ENCODE results near the gene C6orf89.

C6orf89 gene

GRCh38 chr6:36863670-36864540, 21.8 kb upstream of the C6orf89 start:
- no peaks in the 10 kb centered on the region for H3K27me3 ChIP-seq (ENCODE audit: control insufficient read depth, insufficient read depth, low read length, poor library complexity, severe bottlenecking)
- peaks cover 4% of the 10 kb centered on the region for H3K36me3 ChIP-seq (ENCODE audit: control insufficient read depth, insufficient read depth, low read length)
- no peak overlapping the region for H3K27ac ChIP-seq (ENCODE audit: insufficient read depth, low read depth, low read length, poor library complexity, severe bottlenecking)
- 78 to 83% methylated on average over 12 of the region's 12 CpGs for WGBS, 2 experiments
- H3K4me1 ChIP-seq (ENCODE audit: control insufficient read depth, insufficient read depth, low read length), result peaks cover 10% of the 10 kb centered on the region
- H3K4me3 ChIP-seq (ENCODE audit: insufficient read depth, low read depth, low read length), result no peak overlapping the region
- no peaks in the 10 kb centered on the region for H3K9me3 ChIP-seq (ENCODE audit: control insufficient read depth, low read length)

- 92 to 100% methylated on average over 2 of the region's 2 CpGs for WGBS, 2 experiments
- Histone ChIP-seq H3K36me3 (ENCODE audit: control insufficient read depth, insufficient read depth, low read length) (peaks cover 4% of the 10 kb centered on the region), H3K27ac (ENCODE audit: insufficient read depth, low read depth, low read length, poor library complexity, severe bottlenecking) (no peak overlapping the region), H3K4me1 (ENCODE audit: control insufficient read depth, insufficient read depth, low read length) (peaks cover 10% of the 10 kb centered on the region), H3K4me3 (ENCODE audit: insufficient read depth, low read depth, low read length) (no peak overlapping the region), H3K27me3 (ENCODE audit: control insufficient read depth, insufficient read depth, low read length, poor library complexity, severe bottlenecking) (no peaks in the 10 kb centered on the region), H3K9me3 (ENCODE audit: control insufficient read depth, low read length) (no peaks in the 10 kb centered on the region)
Observed at GRCh38 chr6:36865835-36866234, 19.9 kb upstream of the C6orf89 start.

GRCh38 chr6:36867471-36868224, 18.1 kb upstream of the C6orf89 start:
- Histone ChIP-seq H3K4me1 (ENCODE audit: control insufficient read depth, insufficient read depth, low read length) (peaks cover 10% of the 10 kb centered on the region), H3K27me3 (ENCODE audit: control insufficient read depth, insufficient read depth, low read length, poor library complexity, severe bottlenecking) (no peaks in the 10 kb centered on the region), H3K36me3 (ENCODE audit: control insufficient read depth, insufficient read depth, low read length) (peaks cover 4% of the 10 kb centered on the region), H3K4me3 (ENCODE audit: insufficient read depth, low read depth, low read length) (no peak overlapping the region), H3K9me3 (ENCODE audit: control insufficient read depth, low read length) (no peaks in the 10 kb centered on the region), H3K27ac (ENCODE audit: insufficient read depth, low read depth, low read length, poor library complexity, severe bottlenecking) (no peak overlapping the region)
- WGBS, 2 experiments, result 72 to 79% methylated on average over 4 of the region's 4 CpGs

- Histone ChIP-seq H3K36me3 (ENCODE audit: control insufficient read depth, insufficient read depth, low read length) (no peaks in the 10 kb centered on the region), H3K4me3 (ENCODE audit: insufficient read depth, low read depth, low read length) (no peak overlapping the region), H3K9me3 (ENCODE audit: control insufficient read depth, low read length) (no peaks in the 10 kb centered on the region), H3K27ac (ENCODE audit: insufficient read depth, low read depth, low read length, poor library complexity, severe bottlenecking) (no peak overlapping the region), H3K4me1 (ENCODE audit: control insufficient read depth, insufficient read depth, low read length) (peaks cover 8% of the 10 kb centered on the region), H3K27me3 (ENCODE audit: control insufficient read depth, insufficient read depth, low read length, poor library complexity, severe bottlenecking) (peaks cover 4% of the 10 kb centered on the region)
- 90 to 95% methylated on average over 3 of the region's 3 CpGs for WGBS, 2 experiments
Observed at GRCh38 chr6:36871686-36872085, 14.1 kb upstream of the C6orf89 start.

GRCh38 chr6:36873115-36873514, 12.6 kb upstream of the C6orf89 start:
- no peaks in the 10 kb centered on the region for H3K36me3 ChIP-seq (ENCODE audit: control insufficient read depth, insufficient read depth, low read length)
- peaks cover 4% of the 10 kb centered on the region for H3K27me3 ChIP-seq (ENCODE audit: control insufficient read depth, insufficient read depth, low read length, poor library complexity, severe bottlenecking)
- H3K27ac ChIP-seq (ENCODE audit: insufficient read depth, low read depth, low read length, poor library complexity, severe bottlenecking), result no peak overlapping the region
- WGBS, 2 experiments, result 93 to 100% methylated on average over 1 of the region's 1 CpG
- H3K4me1 ChIP-seq (ENCODE audit: control insufficient read depth, insufficient read depth, low read length), result peaks cover 5% of the 10 kb centered on the region
- no peak overlapping the region for H3K4me3 ChIP-seq (ENCODE audit: insufficient read depth, low read depth, low read length)
- no peaks in the 10 kb centered on the region for H3K9me3 ChIP-seq (ENCODE audit: control insufficient read depth, low read length)

GRCh38 chr6:36873612-36874442, 11.9 kb upstream of the C6orf89 start:
- Histone ChIP-seq H3K36me3 (ENCODE audit: control insufficient read depth, insufficient read depth, low read length) (no peaks in the 10 kb centered on the region), H3K4me3 (ENCODE audit: insufficient read depth, low read depth, low read length) (peak overlapping the region; percentile 94), H3K27me3 (ENCODE audit: control insufficient read depth, insufficient read depth, low read length, poor library complexity, severe bottlenecking) (peaks cover 4% of the 10 kb centered on the region), H3K4me1 (ENCODE audit: control insufficient read depth, insufficient read depth, low read length) (peaks cover 5% of the 10 kb centered on the region), H3K27ac (ENCODE audit: insufficient read depth, low read depth, low read length, poor library complexity, severe bottlenecking) (peak overlapping the region; percentile 91), H3K9me3 (ENCODE audit: control insufficient read depth, low read length) (no peaks in the 10 kb centered on the region)
- WGBS, 2 experiments, result 23 to 30% methylated on average over 9 to 11 of the region's 11 CpGs

GRCh38 chr6:36874443-36875249, 11.1 kb upstream of the C6orf89 start, which contains the start of gene PPIL1:
PPIL1 (minus strand) TSS chr6:36874803; CDS start chr6:36874772, 31 bp downstream.
- H3K9me3 ChIP-seq (ENCODE audit: control insufficient read depth, low read length), result no peaks in the 10 kb centered on the region
- peaks cover 5% of the 10 kb centered on the region for H3K4me1 ChIP-seq (ENCODE audit: control insufficient read depth, insufficient read depth, low read length)
- WGBS, 2 experiments, result 0% methylated on average over 52 to 54 of the region's 54 CpGs
- H3K27me3 ChIP-seq (ENCODE audit: control insufficient read depth, insufficient read depth, low read length, poor library complexity, severe bottlenecking), result peaks cover 4% of the 10 kb centered on the region
- H3K36me3 ChIP-seq (ENCODE audit: control insufficient read depth, insufficient read depth, low read length), result no peaks in the 10 kb centered on the region
- H3K4me3 ChIP-seq (ENCODE audit: insufficient read depth, low read depth, low read length), result peak within 1 kb of the TSS; percentile 94
- peak within 1 kb of the TSS; percentile 91 for H3K27ac ChIP-seq (ENCODE audit: insufficient read depth, low read depth, low read length, poor library complexity, severe bottlenecking)

GRCh38 chr6:36875250-36875633, 10.5 kb upstream of the C6orf89 start:
- Histone ChIP-seq H3K9me3 (ENCODE audit: control insufficient read depth, low read length) (no peaks in the 10 kb centered on the region), H3K4me1 (ENCODE audit: control insufficient read depth, insufficient read depth, low read length) (peaks cover 5% of the 10 kb centered on the region), H3K36me3 (ENCODE audit: control insufficient read depth, insufficient read depth, low read length) (no peaks in the 10 kb centered on the region), H3K27me3 (ENCODE audit: control insufficient read depth, insufficient read depth, low read length, poor library complexity, severe bottlenecking) (peaks cover 4% of the 10 kb centered on the region), H3K27ac (ENCODE audit: insufficient read depth, low read depth, low read length, poor library complexity, severe bottlenecking) (no peak overlapping the region), H3K4me3 (ENCODE audit: insufficient read depth, low read depth, low read length) (peak overlapping the region; percentile 94)
- 56 to 57% methylated on average over 6 of the region's 6 CpGs for WGBS, 2 experiments

- no peak overlapping the region for H3K4me3 ChIP-seq (ENCODE audit: insufficient read depth, low read depth, low read length)
- H3K36me3 ChIP-seq (ENCODE audit: control insufficient read depth, insufficient read depth, low read length), result no peaks in the 10 kb centered on the region
- no peaks in the 10 kb centered on the region for H3K27me3 ChIP-seq (ENCODE audit: control insufficient read depth, insufficient read depth, low read length, poor library complexity, severe bottlenecking)
- H3K27ac ChIP-seq (ENCODE audit: insufficient read depth, low read depth, low read length, poor library complexity, severe bottlenecking), result no peak overlapping the region
- 97 to 100% methylated on average over 3 of the region's 3 CpGs for WGBS, 2 experiments
- H3K9me3 ChIP-seq (ENCODE audit: control insufficient read depth, low read length), result no peaks in the 10 kb centered on the region
- H3K4me1 ChIP-seq (ENCODE audit: control insufficient read depth, insufficient read depth, low read length), result peaks cover 7% of the 10 kb centered on the region
Observed at GRCh38 chr6:36884610-36885009, 1.1 kb upstream of the C6orf89 start.

All from ectodermal cell (in vitro differentiated cells).